ENCODE data around the gene FKBP8.

FKBP8 gene

DNA sequence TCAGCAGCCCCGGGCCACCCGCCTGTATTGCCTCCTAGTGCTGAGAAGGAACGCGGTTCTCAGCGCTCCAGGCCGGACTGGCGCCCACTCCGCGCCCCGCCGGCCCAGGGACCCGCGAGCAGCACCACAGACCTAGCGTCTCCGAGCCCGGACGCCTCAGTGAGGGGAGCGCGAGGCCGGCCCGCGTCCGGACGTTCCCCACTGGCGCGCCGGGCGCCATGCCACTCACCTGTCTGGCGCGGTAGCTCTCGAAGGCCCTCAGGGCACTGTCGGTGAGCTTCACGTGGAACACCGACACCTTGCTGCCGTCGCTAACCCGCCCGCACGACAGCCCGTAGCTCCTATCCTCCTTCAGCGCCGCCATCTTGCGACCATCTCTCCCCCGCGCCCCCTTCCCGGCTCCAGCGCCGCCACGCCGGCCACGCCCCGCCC, 21.7 kb downstream of the FKBP8 start, which contains the start of gene ELL:
Gene ELL, minus strand, starts transcription at position 379 of the 432 bp plus-strand sequence. Its CDS starts 15 bp downstream, at position 364.
- DNase-seq (ENCODE audit: low read depth) = no peak

GRCh38 chr19:18520848-18521691, 22.3 kb downstream of the FKBP8 start:
- peak; percentile 22 for DNase-seq (ENCODE audit: low read depth)

DNA sequence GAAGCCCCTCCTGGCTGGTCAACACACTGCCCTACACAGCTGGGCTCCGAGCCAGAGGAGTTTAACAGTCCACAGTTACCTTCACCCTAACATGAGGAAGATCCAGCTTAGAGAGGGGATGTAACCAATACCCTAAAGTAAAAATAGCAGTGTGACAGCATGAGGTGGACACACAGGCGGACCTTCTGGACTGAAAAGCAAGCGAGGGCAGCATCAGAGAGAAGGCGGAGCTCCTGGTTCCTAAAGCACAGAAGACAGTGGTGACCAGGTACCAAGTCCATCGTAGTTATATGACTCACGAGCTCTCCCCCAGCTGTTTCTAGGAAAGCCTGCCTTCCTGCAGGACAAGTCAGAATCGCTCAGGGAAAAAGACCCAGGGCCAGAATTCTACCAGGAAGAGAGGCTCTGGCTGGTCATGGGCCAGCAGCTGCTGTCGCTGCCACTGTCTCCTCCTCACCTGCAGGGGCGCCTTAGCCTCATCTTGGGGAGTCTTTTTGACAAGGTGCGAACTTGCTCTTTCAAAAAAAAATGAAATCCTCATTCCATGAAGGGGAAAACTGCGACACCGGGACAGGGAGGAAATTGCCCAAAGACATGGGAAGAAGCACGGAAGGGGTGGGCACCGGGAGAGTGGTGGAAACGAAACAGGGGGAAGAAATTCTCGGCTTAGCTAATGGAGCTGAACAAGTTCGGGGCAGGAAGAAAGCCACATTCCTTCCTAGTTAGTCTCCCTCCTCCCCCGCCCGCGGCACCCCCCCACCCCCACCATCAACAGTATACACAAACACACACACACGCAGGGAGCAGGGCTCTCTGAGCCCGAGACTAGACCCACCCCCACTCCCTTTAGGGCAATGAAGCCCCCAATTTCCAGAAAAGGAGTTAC, 23.2 kb downstream of the FKBP8 start:
- DNase-seq (ENCODE audit: low read depth) = peak; percentile 47

DNA sequence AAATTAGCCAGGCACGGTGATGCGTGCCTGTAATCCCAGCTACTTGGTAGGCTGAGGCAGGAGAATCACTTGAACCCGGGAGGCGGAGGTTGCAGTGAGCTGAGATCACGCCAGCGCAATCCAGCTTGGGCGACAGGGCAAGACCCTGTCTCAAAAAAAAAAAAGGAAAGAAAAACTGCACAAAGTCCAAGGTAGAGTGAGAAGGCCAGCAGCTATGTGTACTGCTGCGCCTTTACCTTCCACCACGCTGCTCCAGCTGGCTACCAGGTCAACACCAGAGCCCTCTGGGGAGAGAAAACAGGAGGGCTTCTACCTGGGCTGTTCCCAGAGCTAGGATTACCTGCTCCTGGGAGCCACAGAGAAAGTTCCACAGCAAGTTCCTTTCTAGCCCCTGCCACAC, 24.7 kb downstream of the FKBP8 start:
- no peak for DNase-seq (ENCODE audit: low read depth)

DNA sequence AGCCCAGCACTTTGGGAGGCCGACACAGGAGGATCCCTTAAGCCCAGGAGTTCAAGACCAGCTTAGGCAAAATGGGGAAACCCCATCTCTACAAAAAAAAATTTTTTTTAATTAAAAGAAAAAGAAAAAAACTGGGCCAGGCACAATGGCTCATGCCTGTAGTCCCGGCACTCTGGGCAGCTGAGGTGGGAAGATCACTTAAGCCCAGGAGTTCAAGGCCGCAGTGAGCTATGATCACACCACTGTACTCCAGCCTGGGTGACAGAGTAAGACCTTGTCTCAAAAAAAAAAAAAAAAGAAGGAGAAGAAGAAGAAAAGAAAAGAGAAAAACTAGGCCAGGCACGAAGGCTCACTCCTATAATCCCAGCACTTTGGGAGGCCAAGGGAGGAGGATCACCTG, 25.8 kb downstream of the FKBP8 start:
- no peak for DNase-seq (ENCODE audit: low read depth)

GRCh38 chr19:18515959-18516358, 27.4 kb downstream of the FKBP8 start:
- DNase-seq (ENCODE audit: low read depth) = no peak

- DNase-seq (ENCODE audit: low read depth) = no peak
Measured at GRCh38 chr19:18514800-18515682, 28.3 kb downstream of the FKBP8 start.

DNA sequence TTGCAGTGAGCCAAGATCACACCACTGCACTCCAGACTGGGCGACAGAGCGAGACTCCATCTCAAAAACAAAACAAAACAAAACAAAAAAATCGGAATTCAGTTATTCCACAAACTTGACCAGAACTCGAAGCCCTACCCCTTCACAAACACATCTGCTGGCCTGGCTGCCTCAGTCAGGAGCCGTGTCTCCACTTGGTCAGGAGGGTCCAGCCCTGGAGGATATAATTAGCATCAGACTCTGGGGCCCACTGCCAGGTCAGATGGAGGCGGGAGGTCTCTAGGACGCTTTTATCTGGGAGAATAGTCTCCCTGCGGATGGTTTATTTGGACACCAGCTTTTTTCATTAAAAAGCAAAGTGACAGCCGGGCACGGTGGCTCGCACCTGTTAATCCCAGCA, 29.5 kb downstream of the FKBP8 start:
- DNase-seq (ENCODE audit: low read depth) = no peak

- no peak for DNase-seq (ENCODE audit: low read depth)
Measured at GRCh38 chr19:18510216-18510615, 33.2 kb downstream of the FKBP8 start.

- DNase-seq (ENCODE audit: low read depth) = no peak
Measured at GRCh38 chr19:18508585-18508984, 34.8 kb downstream of the FKBP8 start.

DNA sequence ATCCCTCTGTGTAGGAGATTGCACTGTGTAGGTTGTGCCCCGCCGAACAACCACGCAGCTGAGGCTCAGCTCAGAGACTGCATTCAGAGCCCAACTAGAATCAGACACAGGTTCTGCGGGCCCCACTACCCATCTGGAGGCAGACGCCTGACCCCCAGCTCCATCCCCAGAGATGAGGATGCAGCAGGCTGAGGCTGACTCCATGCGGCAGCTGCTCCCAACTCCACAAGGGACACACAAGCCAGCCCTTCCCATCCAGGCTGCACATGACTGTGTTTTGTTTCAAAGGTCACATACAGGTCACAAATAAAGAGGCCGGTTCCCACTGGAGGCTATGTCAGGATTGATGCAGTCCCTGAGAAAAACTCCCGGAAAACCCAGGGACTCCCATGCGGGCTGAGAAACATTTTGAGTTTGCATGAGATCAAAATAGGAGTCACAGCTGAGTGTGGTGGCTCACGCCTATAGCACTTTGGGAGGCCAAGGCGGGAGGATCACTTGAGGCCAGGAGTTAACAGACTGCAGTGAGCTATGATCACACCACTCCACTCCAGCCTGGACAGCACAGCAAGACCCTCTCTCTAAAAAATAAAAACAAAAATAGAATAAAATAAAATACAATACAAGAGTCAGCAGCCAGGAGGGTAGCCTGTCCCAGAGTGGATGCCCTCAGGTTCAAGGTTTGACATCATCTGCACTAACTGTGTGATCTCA, 35.5 kb downstream of the FKBP8 start:
- DNase-seq (ENCODE audit: low read depth) = no peak

- DNase-seq (ENCODE audit: low read depth) = no peak
Measured at GRCh38 chr19:18507021-18507726, 36.2 kb downstream of the FKBP8 start.

GRCh38 chr19:18506101-18506930, 37.1 kb downstream of the FKBP8 start:
- no peak for DNase-seq (ENCODE audit: low read depth)

DNA sequence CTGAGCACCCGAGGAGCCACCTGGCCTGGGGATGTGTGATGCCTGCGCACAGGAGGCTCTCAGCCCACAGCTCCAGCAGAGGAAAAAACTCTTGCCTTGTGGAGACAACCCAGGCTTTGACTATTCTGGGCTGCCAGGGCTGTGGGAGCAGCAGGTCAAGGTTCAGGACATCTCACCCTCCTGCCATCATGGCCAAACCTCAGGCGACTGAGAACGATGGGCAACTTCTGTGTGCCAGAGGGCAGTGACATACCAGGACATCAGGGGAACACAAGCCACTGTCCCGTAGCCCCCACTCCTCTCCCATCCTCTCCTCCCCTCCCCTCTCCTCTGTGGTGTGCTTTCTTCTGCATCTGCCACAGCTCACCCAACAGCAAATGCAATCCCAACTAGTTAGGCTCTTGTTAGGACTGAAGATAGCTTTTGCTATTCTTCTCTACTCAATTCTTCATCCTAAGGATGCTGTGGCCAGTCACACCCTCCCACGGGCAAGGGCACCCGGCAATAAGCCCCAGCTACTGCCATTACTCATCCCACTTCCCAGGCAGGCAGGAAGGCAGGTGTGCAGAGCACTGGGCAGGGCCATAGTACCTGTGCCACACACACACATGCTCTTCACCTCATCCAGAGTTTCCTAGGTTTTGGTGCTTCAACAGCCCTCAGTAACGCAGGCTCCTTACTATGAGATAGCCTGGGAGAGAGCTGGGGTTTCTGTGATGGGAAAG, 38.3 kb downstream of the FKBP8 start:
- no peak for DNase-seq (ENCODE audit: low read depth)

GRCh38 chr19:18503971-18504885, 39.1 kb downstream of the FKBP8 start:
- DNase-seq (ENCODE audit: low read depth) = no peak

DNA sequence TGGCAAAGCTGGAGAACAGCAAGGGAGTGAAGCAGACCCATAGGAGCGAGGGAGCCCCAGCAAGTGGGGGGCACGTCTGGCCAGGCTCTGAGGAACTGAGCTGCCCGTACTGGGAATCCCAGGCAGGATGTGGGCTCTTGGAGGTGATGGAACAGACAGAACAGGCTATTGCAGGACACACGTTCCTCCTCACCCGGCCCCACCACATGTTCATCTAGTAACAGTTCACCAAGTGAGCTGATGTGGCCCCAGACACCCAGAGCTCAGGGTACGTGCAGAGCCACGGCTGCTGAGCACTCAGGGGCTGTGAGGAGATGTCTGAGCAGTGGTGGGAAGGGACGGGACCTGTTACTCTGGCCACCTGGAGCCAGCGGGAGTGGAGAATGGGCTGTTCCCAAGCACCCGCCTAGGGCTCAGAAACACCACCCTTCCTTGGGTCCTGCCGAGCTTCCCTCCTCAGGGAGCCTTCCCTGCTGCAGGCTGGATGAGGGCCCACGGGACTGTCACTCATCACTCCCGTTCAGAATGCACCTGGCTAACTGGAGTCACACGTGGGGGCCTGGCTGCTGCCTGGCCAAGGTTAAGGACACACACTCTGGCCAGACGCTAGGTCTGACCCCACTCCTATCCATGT, 39.9 kb downstream of the FKBP8 start:
- no peak for DNase-seq (ENCODE audit: low read depth)

DNA sequence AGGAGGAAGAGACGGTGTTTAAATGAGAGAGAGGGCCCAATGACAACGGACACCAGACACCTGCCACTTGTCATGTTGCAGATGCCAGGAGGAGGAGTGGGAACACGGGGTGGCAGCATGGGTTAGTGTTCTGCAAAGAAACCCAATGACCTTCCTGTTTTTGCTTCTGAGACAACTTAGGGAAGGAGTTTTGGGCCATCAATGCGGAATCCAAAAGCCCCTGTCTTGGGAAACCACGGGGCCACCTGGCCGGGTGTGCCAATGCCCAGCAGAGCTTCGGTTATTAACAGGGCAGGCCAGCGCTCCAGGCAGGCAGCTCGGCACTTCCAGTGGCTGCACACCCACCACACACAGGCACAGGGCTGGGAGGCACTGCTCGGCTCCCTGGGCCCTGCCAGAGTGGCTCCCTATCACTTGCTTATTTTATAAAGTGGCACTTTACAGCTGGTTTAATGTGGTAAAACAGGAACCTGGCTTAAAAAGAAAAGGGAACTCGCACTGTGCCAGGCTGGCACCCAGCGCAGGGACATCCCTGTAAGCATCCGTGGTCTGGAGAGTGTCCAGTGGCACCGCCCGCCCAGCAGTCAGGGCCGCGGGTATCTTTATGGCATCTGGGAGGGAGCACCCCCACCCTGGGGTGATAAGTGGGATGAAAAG, 40.6 kb downstream of the FKBP8 start:
- no peak for DNase-seq (ENCODE audit: low read depth)
